Measurements from ENCODE around the gene PRKAG1.

The PRKAG1 gene

DNA sequence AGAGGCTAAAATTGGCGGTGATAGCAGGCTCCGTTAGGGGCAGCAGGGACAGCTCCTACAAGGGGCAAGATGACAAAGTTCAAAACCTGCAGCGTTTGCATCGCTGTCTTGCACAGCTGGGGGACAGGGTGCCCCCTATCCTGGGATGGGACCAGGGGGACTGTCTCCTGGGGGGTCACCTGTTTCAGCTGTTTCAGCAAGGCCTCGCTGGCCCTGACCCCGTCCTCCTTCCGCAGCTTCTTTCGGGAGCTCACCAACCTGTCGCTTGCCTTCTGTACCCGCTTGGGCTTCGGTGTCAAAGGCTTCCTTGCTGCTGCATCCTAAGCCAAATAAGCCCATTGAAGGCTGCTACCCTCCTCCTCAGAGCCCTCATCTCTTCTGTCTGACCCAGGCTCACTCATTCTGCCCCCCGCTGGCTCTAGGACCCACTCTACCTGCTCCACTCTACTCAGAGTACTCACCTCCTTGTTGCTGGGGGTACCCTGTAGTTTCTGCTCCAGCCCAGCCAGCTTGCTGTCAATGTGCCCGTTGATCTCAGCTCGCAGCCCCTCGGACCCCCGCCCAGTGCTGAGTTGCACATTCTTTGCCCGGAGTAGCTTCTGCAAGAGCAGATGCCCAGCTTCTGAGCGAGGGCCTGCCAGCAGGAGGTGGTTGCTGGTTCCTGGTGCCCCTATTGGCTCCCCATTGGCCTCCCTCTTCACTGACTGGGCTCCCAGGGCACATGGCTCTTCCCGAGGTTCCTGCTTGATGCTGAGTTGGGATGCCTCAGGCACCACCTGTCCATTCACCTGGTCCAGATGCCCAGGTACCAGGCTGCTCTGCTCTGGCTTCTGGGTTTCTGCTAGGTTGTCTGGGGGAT lies 12.4 kb upstream of the PRKAG1 start:
- no peak for DNase-seq

DNA sequence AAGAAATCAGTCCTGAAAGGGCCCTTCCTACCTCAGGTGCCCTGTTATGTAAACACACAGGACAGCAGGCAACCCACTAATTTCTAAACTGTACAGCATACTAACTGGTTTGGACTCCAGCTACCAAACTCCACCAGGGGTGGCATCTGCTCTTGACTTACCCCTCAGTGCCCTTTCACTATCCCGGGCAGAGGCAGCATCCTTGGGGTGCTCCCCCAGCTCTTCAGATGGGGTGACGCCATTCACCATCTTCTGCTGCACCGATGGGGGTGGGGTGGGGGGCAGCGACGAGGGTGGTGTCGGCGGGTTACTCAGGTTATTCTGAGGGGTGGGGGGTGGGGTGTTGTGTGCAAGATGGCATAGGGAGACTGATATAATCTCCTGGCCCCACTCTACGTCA lies 11.5 kb upstream of the PRKAG1 start:
- no peak for DNase-seq

DNA sequence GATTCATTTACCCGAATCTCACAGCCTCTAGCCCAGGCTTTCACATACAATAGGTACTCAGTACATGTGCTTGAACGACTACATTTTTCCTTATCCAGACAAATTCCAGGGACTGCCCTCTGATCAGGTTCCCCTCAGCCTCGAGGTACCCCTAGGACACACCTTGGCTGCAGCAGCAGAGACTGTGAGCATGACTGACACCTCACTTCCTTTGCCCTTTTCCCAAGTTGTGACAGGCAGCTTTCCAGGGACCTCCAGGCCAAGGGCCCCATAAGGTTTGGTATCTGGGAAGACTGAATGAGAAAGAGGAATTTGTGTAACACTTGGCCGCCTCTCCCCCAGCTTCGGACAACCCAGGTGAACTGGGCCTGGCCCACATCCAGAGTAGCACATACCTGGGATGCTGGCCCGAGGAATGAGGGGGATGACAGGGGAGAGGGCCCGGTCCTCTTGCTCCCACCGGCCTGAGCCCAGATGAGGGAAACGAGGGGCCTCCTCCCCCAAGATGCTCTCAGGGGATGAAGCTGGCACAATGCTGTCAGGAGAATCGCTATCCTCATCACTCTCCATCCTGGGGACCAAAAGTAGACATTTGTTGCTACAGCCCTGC lies 10.2 kb upstream of the PRKAG1 start:
- DNase-seq, result no peak

DNA sequence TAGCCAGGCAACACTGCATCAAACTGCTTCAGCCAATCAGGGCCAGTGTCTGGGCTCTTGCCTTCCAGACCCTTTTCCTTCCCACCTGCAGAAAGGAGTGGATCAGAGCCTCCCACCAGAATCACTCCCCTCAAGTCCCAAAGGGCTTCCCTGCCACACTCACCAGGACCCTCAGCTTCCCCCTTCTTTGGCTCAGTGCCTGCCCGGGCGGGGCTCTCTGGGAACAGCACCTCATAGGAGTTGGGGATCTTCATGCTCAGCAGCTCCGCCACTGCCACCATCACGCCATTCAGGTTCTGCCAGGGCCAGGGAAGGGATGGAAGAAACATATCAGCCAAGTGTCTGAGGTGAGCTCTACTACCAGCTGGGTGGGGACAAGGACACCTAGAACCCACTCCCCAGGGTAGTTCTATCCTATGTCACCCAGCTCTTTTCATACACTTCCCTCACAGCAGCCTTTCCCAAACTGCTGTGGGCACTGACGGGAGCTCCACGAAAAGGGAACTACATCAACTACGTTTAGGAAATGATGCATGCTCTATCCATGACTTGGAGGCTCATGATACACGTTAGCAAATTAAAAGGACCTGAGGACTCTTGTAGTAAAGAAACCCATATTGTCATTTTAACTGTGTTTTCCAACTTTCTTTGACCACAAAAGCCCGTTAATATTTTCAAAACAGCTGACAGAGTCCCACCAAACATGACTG lies 9.4 kb upstream of the PRKAG1 start:
- DNase-seq, result no peak

DNA sequence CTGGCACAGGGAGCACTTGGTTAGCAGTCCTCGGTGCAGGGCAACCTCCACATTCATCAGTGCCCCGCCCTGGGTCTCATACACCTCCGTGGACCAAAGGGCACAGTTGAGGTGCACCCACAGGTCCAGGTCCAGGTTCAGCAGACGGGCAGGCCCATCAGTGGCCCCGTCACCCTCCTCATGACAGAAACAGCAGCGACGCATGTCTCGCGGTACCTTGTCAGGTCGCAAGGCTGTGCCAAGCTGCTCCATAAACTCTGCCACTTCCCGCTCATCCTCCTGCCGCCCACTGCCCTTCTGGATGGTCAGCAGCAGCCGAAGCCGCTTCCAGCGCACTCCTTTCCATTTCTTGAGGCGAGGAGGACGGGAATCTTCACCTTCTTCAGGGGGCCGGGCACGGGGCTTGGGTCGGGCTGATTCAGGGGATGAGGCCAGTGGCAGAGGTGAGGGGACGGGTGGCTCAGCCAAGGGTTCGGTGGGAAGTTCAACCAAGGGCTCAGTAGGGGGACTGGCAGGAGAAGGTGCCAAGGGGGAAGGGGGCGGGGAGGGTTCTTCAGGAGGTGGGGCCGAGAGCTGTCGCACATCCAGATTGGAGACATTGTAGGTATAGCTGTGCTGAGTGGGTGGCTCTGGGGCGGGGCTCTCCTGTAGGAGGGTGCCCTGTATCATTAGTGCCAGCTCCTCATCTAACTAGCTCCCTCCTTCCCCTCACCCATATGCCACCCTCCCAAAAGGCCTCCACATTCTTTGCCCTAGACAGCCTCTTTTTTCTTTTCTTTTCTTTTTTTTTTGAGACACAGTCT lies 8.3 kb upstream of the PRKAG1 start:
- DNase-seq, result no peak

DNA sequence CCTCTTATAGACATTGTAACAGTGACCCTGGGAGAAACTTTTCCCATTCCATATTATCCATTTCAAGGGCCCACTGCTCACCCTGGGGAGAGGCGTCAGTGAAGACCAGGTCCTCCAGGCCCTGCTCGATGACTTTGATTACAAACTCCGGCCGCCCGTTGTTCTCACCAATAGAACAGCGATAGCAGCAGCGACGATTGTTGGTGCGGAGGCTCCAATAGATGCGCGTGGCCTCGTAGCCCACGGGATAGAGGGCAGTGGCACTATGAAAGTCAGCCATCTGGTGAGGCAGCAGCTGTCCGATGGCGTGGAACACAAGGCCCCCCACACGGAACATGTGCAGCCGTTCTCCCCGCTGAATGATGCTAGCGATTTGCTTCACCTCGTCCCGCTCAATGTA lies 7.5 kb upstream of the PRKAG1 start:
- no peak for DNase-seq

DNA sequence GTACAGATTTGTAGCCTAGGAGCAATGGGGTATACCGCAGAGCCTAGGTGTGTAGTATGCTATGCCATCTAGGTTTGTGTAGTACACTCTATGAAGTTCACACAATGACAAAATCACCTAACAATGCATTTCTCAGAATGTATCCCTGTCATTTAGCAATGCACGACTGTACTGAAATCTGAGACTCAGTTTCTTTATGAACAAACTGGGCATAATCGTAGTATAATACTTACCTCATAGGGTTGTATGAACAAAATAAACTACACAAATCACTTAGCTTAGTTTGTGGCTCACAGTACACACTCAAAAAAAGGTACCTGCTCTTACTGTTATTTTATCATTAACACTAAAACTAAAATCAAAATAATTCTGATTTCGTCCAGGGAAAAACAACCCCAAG lies 6.9 kb upstream of the PRKAG1 start:
- no peak for DNase-seq

DNA sequence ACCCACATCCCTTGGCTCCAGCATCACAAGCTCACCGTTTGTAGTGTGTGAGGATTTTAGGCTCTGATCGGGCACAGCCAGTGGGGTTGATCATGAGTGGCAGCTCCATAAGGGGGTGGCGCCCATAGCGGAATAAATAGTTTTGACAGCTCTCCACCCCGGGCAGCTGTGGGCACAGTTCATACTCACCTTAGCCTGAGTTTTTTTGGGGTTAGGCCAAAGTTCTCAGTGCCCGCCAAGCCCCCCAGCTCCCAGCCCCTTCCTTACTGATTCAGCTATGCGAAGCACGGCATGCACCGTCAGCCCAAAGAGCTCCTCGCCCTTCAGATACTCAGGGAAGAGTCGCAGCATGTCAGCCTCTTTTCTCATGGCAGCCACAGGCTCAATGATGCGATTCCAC lies 6.0 kb upstream of the PRKAG1 start:
- DNase-seq, result no peak

DNA sequence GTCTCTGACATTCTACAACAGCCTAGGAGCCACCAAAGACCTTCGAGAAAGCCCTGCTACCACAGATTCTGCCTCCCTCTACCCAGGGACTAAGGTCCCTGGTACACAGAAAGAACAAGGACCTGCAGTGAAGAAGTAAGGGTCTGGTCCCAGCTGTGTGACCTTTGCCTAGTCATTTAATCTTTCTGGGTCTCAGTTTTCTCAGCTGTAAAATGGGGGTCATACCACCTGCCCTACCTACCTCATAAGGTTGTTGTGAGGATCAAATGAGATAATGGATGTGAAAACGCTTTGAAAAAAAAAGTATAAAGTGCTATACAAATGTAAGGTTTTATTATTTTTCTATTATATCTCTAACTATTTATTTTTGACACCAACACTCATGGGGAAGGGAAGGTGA lies 5.2 kb upstream of the PRKAG1 start:
- no peak for DNase-seq

DNA sequence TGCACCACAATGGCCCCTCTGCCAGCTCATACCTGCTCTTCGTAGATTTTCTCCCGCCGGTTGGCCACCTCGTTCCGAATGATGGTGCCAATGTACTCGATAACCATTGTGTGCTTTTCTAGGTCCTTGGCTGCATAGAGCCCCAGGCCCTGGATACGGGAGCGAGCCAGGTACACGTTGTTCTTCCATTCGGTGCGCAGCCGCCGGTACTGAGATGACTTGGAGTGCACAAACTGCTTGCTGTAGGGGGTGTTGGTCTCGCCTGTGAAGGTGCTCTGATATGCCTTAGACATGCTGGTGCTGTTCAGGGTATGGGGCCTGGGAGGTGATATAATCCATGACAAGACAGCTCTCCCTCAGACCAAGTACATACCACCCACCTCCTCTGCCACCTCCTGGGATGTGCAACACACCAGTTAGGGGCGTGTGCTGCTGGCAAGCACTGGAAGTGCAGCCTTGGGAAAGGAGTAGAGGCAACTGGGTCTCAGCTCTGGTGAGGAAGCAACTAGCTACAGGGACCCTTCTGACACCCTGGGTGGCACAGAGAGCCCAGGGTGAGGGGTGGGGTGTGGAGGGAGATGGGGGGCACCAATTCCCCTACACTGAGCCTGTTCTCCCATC lies 4.1 kb upstream of the PRKAG1 start:
- DNase-seq, result no peak

DNA sequence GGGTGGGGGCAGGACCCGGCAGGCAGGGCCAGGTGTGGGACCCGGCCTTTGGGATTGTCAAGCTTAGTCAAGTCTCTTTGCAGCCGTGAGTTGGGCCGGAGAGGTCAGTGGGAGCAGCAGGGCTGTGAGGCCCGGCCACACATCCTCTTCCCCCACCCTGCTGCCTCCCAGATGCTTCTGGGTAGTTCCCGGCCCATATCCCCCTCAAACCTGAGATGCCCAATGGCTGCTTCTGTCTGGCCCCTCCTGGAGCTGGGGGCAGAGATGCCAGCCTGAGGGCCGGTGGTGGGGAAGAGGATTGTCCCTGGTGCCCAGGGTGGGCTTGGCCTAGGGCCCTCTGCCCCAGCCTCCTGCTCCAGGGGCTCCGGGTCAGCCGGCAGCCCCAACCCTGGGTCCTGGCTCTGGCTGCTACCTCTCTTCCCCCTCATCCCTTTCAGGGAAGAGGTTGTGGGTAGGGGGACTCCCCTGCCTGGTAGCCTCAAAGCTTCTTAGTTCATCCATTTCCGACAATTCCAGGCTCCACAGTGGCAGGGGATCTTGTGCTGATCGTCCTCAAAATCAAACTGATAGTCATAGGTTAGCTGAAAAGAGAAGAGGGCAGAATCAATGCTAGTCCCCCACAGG lies 2.8 kb upstream of the PRKAG1 start:
- no peak for DNase-seq

DNA sequence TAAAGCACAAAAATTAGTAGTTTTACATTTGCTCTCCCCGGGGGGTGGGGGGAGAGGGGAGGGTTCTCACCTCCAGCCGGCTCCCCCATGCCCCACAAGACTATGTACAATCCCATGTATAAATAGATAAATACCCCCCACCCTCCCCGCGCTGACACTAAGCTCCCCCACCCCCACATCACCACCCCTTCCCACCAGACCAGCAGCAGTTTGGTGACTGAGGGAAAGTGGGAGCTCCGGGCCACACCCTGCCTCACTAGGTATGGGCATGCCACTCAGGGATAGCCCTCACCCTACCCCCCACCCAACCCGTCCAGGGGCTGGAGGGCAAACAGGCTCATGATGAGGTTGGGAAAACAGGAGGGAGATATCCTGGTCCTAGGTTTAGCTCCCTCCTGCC lies 1.9 kb upstream of the PRKAG1 start:
- DNase-seq, result no peak

DNA sequence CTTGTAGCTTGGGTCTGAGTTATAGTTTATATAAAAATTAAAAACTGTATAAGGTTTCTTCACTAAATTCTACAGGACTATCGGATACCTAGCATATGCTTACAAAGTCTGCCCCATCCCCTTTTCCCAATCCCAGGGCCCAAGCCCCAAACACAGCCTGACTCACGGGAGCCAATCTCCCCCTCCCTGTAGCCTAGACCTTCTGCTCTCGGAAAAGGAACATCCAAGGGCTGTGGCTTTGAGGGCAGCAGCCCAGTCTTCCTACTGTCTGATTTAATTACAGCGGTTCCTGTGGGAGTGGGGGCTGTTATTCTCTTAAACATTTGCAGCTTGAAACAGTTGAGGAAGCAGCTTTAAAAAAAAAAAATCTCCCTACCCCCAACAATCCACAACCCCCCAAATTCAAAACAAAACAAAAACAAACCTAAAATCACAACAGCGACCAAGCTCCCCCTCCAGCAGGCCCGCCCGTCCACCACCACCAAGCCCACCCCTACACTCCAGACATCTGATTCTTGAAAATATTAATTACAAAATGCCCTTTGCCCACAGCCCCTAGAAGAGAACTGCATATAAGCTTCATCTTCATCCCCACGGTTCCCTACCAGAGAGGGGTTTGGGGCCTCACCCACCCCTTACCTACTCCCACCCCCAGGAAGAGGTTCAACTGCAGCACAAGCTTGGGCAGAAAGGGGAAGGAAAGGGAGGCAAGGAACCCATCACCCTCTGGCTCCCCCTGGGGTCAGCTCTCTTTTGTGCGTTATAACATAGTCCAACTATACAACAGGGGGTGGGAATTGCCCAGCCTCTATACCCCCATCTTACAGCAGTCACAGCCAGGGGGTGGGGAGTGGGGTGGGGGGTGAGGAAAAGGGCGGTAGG lies 1.1 kb upstream of the PRKAG1 start:
- peak; percentile 43 for DNase-seq

DNA sequence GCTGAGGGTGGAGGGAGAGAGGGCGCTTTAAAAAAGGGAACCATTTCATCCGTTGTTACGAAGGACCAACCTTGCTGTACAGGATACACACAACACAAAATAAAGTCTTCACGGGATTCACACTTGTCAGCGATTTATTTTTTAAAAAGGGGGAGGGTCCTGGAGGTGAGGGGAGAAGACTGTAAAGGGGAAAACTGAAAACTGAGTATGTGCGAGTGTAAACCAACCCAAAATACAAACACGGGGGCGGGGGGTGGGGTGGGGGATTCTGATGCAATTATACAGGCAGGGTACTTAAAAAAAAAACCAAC lies 499 bp upstream of the PRKAG1 start:
- no peak for DNase-seq

DNA sequence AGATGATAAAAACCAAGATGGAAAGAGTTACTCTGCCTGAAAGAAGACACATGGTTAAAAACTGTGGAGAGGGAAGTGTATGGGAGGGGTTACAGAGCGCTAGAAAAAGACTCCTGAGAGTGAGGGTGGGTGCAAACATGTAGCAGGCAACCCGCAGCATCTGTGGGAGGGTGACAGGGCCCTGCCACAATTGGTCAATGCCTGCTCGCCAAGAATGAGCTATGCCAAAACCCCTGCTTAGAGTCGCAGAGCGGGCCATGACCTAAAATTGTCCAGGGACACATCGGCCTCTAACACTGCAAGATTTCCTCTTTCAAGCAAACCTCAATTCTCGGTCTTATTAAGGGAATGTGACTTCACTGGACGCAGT lies 700 bp downstream of the PRKAG1 start:
- peak; percentile 27 for DNase-seq

DNA sequence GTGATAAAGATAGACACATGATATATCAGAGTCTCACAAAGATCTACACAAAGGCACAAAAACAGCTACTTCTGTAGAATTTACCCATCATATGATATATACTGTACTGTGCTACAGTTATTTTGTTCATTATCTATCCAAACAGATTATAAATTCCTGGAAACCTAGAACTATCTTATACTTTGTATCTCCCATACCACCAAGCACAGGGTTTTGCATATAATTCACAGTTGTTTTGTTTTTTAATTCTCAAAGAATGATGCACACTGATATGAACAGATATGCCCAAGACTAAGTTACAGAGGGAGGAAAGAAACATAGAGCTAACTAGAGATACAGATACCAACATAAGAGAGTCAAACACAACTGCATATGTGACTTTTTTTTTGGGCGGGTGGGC lies 3.4 kb downstream of the PRKAG1 start:
- no peak for DNase-seq

DNA sequence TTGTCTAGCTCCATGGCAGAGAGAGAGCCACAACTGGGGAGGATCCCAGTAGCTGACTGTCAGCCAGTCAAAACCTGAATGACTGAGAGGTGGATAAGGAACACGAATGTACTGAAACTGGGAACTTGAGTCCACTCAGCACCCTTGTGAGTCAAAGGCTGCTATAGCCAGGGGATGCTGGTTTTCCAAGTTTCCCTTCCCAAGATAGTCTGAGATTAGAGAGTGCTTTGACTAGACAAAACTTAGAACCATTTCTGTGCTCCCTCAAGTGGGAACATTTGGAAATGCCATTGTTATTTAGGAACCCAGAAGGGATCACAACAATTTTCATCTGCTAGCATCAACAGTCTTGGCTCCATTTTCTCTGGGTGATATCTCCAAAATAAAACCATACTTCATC lies 4.0 kb downstream of the PRKAG1 start:
- DNase-seq, result no peak

DNA sequence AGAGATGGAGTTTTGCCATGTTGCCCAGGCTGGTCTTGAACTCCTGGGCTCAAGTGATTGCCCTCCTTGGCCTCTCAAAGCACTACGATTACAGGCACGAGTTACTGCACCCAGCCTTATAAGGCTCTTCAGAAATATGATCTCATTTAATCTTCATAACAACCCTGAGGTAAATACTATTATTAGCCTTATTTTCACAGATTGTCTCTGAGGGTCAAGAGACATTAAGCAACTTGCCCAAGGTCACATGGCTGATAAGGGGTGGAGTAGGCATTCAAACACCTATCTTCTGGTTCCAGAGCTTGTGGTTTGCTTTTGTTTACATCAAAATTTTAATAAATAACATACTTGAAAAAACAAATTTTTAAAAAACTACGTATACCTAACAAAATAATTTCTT lies 5.1 kb downstream of the PRKAG1 start:
- no peak for DNase-seq

DNA sequence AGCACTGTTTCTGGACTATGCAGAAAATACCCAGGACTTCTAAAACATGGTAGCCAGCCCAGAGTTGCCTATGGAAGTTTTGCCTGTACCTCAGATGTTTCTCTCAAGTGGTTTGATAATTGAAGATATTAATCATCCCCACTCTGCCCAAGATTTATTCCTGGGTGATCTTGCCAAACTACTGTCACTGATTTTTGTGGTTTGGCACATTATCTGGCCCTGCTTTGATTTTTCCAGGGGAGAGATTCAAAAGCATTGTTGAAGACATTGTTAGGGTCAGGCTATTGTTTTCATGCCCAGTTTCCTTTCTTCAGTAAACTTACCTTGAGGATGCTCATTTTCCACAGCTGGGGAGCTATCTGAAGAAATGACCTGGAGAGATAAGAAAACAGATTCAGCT lies 5.8 kb downstream of the PRKAG1 start:
- no peak for DNase-seq

DNA sequence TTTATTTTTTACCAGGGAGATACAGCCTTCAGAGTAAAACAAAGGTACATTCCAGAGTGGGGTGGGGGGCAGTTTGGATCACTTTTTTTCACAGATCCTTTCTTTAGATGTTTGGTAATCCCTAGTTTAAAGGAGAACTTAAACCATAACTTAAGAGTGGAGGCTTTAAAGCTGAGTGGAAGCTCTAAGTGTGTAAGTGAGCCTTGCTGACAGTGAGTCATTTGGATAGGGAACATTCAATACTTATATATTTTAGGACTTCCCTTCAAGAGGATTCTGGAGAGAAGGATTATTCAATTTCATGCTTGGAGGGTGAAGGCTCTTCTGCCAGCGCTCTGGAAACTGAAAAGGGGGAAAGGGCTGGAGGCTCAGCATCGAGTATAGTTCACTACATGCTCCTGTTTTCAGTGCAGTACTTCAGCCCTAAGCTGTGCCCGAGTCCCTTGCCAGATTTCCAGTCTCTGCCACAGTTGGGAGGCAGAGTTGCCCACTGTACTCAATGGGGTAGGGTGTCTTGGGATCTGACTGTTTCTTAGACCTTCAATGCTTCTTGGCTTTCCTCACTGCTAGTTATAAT lies 8.4 kb downstream of the PRKAG1 start:
- no peak for DNase-seq

DNA sequence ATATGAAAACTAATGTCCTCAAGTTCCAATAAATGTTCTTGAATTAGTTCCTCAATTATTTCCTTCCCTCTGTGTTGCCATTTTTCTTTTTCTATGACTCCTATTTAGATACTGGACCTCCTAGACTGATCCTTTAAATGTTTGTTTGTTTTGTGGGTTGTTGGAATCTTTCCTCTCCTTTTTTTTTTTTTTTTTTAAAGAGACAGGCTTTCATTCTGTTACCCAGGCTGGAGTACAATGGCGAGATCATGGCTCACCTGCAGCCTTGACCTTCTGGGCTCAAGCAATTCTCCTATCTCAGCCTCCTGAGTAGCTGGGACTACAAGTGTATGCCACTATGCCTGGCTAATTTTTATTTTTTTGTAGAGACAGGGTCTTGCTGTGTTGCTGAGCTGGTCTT lies 9.6 kb downstream of the PRKAG1 start:
- no peak for DNase-seq
